Smooth muscle cell (in vitro differentiated cells): Measurements from ENCODE around the gene DAB2IP. TPM values are rescaled to one million over a fixed set of nuclear protein-coding genes. Genes with fewer than 3 reads are reported as not detected.

Source experiments
- DNase-seq: peaks from one replicate; lab custom pipeline; 2025; ENCODE audit not compliant: unreplicated experiment; lab: John Stamatoyannopoulos, UW
- H2AFZ ChIP-seq: fragments of 200-600 bp; sonication (generic); 2 replicates; pipeline ENCODE4 v1.6.0; 2016; ENCODE audit warnings: antibody characterized with exemption, low read depth, mild to moderate bottlenecking
- H3F3A ChIP-seq: fragments of 200-600 bp; sonication (generic); 2 replicates; pipeline ENCODE4 v1.6.0; 2017; ENCODE audit warnings: antibody characterized with exemption, low read depth
- H3K27ac ChIP-seq: fragments of 200-600 bp; sonication (generic); 2 replicates; pipeline ENCODE4 v1.5.1; 2016; ENCODE audit warnings: low read depth, mild to moderate bottlenecking
- H3K27me3 ChIP-seq: fragments of 200-600 bp; sonication (generic); 2 replicates; pipeline ENCODE4 v1.6.1; 2016; ENCODE audit warnings: low read depth, mild to moderate bottlenecking
- H3K36me3 ChIP-seq: fragments of 200-600 bp; sonication (generic); 2 replicates; pipeline ENCODE4 v1.5.1; 2016; ENCODE audit warnings: low read depth
- H3K4me1 ChIP-seq: fragments of 200-600 bp; sonication (generic); 2 replicates; pipeline ENCODE4 v1.5.1; 2016; ENCODE audit warnings: low read depth
- H3K4me2 ChIP-seq: fragments of 200-600 bp; sonication (generic); 2 replicates; pipeline ENCODE4 v1.6.0; 2016; ENCODE audit warnings: mild to moderate bottlenecking
- H3K4me3 ChIP-seq: fragments of 200-600 bp; sonication (generic); 2 replicates; pipeline ENCODE4 v1.5.1; 2016; ENCODE audit warnings: mild to moderate bottlenecking
- H3K79me2 ChIP-seq: fragments of 200-600 bp; sonication (generic); 2 replicates; pipeline ENCODE4 v1.6.0; 2016; ENCODE audit warnings: low read depth, mild to moderate bottlenecking
- H3K9ac ChIP-seq: fragments of 200-600 bp; sonication (generic); 2 replicates; pipeline ENCODE4 v1.6.0; 2016; ENCODE audit warnings: low read depth
- H3K9me3 ChIP-seq: fragments of 200-600 bp; sonication (generic); replicated peaks from 2 replicates; pipeline ENCODE4 v1.5.1; 2016; ENCODE audit warnings: low read depth
- H4K20me1 ChIP-seq: fragments of 200-600 bp; sonication (generic); 2 replicates; pipeline ENCODE4 v1.6.0; 2016; ENCODE audit warnings: low read depth
- WGBS: methylation state at CpG from one replicate; pipeline ENCODE4 v1.1.7; 2016; ENCODE audit warnings: low lambda C conversion rate; 5-methylcytosine and 5-hydroxymethylcytosine counted together
- polyA plus RNA-seq: library from polyadenylated mRNA; unstranded; fragments of >200 nt; fragmentation: Nextera tagmentation; extraction: Ambion mirVana; gene quantifications from 2 replicates; pipeline ENCODE4 v1.2.1, GENCODE V29; 2016
- total RNA-seq: library from RNA; depleted of rRNA; stranded (reverse); fragments of >200 nt; gene quantifications from 2 replicates; pipeline ENCODE4 v1.2.3, GENCODE V29; 2014
- TF ChIP-seq, protein P1 (sequence below): fragments of 200-600 bp; sonication (generic); IDR thresholded peaks from 2 replicates; pipeline ENCODE4 v1.5.1; 2017; ENCODE audit warnings: borderline replicate concordance, mild to moderate bottlenecking, antibody characterized with exemption; ENCODE audit not compliant: insufficient read depth, poor library complexity, severe bottlenecking

DAB2IP gene
- total and polyA plus RNA-seq, 2 experiments from 2014 or later = 10.4 to 15.5 TPM

DNA sequence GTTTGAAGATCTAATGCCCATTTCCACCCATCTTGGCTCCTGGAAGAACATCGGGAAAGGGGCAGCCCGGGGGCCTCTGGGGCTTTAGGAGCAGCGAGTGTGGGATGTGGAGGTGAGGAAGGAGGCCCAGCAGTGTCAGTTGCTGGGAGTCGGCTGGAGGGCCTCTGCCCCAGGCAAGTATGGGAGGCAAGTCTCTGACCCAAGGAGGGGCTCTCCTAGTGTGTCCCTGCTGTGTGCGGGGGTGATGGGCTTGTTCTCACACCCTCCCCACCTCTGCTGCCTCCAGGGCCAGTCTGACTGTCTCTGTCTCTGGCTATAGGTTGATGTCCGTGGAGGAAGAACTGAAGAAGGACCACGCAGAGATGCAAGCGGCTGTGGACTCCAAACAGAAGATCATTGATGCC lies 129.7 kb downstream of the DAB2IP start:
- Histone ChIP-seq H3K79me2 (peaks cover 5% of the 10 kb centered on the region), H2AFZ (no peak overlapping the region), H3K9me3 (no peaks in the 10 kb centered on the region), H3K4me3 (no peak overlapping the region), H4K20me1 (peaks cover 28% of the 10 kb centered on the region), H3K27me3 (no peaks in the 10 kb centered on the region), H3F3A (no peaks in the 10 kb centered on the region), H3K4me1 (peaks cover 23% of the 10 kb centered on the region), H3K4me2 (no peak overlapping the region), H3K36me3 (peaks cover 10% of the 10 kb centered on the region), H3K27ac (no peak overlapping the region), H3K9ac (no peak overlapping the region)
- TF ChIP-seq, protein P1, sequence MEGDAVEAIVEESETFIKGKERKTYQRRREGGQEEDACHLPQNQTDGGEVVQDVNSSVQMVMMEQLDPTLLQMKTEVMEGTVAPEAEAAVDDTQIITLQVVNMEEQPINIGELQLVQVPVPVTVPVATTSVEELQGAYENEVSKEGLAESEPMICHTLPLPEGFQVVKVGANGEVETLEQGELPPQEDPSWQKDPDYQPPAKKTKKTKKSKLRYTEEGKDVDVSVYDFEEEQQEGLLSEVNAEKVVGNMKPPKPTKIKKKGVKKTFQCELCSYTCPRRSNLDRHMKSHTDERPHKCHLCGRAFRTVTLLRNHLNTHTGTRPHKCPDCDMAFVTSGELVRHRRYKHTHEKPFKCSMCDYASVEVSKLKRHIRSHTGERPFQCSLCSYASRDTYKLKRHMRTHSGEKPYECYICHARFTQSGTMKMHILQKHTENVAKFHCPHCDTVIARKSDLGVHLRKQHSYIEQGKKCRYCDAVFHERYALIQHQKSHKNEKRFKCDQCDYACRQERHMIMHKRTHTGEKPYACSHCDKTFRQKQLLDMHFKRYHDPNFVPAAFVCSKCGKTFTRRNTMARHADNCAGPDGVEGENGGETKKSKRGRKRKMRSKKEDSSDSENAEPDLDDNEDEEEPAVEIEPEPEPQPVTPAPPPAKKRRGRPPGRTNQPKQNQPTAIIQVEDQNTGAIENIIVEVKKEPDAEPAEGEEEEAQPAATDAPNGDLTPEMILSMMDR = no peak
- DNase-seq = no peak
- WGBS = 96% methylated on average over 8 of the region's 8 CpGs

DNA sequence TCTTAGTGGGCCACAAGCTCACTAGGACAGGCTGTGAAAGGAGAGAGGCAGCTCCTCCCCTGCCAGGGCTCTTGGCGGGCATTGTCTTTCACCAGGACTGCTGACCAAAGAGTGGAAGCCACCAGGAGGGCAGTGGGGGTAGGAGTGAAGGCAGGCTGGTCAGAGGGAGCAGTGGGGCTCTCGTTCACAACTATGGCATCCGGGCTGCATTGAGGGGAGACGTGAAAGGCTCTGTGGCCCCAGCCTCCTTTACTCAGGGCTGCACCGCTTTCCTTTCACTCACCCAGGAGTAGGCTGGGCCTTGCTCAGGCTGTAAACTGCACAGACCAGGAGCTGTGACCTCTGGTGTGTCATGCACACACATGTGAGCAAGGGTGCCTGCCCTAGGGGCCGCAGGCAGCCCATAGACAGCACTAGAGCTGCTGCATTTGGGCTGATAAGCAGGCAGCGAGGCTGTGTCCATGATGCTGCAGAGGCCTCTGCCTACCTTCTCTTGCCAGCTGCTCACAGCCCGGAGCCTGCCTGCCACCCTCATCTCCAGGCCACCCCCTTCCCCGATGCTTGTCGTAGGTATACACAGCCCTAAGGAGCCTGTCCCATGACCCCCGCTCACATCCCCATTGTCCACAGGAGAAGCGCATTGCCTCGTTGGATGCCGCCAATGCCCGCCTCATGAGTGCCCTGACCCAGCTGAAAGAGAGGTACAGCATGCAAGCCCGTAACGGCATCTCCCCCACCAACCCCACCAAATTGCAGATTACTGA lies 130.4 kb downstream of the DAB2IP start:
- Histone ChIP-seq H3K4me1 (peaks cover 23% of the 10 kb centered on the region), H3K4me2 (no peak overlapping the region), H3F3A (no peaks in the 10 kb centered on the region), H4K20me1 (peaks cover 28% of the 10 kb centered on the region), H3K79me2 (peaks cover 5% of the 10 kb centered on the region), H3K27ac (no peak overlapping the region), H3K27me3 (no peaks in the 10 kb centered on the region), H3K9me3 (no peaks in the 10 kb centered on the region), H2AFZ (no peak overlapping the region), H3K36me3 (peaks cover 10% of the 10 kb centered on the region), H3K4me3 (no peak overlapping the region), H3K9ac (no peak overlapping the region)
- WGBS = 99% methylated on average over 17 of the region's 17 CpGs
- TF ChIP-seq, protein P1 = no peak
- DNase-seq = no peak

- Histone ChIP-seq H3K9me3 (no peaks in the 10 kb centered on the region), H3K4me1 (peaks cover 23% of the 10 kb centered on the region), H4K20me1 (peaks cover 28% of the 10 kb centered on the region), H3K27me3 (no peaks in the 10 kb centered on the region), H2AFZ (no peak overlapping the region), H3K9ac (no peak overlapping the region), H3K4me3 (no peak overlapping the region), H3K27ac (no peak overlapping the region), H3K4me2 (no peak overlapping the region), H3K36me3 (peaks cover 5% of the 10 kb centered on the region), H3F3A (no peaks in the 10 kb centered on the region), H3K79me2 (peaks cover 5% of the 10 kb centered on the region)
- no peak for DNase-seq
- TF ChIP-seq, protein P1 = no peak
- WGBS = 95% methylated on average over 14 of the region's 17 CpGs
Observed at GRCh38 chr9:121782514-121783110, 131.2 kb downstream of the DAB2IP start.
